Hair follicle dermal papilla cell (primary cell): ENCODE measurements around the gene TESK2. TPM values are rescaled to one million over a fixed set of nuclear protein-coding genes. Genes with fewer than 3 reads are reported as not detected.

ENCODE experiments used
- total RNA-seq: library from RNA; depleted of rRNA; stranded (reverse); fragments of >200 nt; gene quantifications from 2 replicates; pipeline ENCODE4 v1.2.3, GENCODE V29; 2012

TESK2 gene, protein sequence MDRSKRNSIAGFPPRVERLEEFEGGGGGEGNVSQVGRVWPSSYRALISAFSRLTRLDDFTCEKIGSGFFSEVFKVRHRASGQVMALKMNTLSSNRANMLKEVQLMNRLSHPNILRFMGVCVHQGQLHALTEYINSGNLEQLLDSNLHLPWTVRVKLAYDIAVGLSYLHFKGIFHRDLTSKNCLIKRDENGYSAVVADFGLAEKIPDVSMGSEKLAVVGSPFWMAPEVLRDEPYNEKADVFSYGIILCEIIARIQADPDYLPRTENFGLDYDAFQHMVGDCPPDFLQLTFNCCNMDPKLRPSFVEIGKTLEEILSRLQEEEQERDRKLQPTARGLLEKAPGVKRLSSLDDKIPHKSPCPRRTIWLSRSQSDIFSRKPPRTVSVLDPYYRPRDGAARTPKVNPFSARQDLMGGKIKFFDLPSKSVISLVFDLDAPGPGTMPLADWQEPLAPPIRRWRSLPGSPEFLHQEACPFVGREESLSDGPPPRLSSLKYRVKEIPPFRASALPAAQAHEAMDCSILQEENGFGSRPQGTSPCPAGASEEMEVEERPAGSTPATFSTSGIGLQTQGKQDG
- 3.3 and 4.2 TPM in 2 replicates for total RNA-seq

DNA sequence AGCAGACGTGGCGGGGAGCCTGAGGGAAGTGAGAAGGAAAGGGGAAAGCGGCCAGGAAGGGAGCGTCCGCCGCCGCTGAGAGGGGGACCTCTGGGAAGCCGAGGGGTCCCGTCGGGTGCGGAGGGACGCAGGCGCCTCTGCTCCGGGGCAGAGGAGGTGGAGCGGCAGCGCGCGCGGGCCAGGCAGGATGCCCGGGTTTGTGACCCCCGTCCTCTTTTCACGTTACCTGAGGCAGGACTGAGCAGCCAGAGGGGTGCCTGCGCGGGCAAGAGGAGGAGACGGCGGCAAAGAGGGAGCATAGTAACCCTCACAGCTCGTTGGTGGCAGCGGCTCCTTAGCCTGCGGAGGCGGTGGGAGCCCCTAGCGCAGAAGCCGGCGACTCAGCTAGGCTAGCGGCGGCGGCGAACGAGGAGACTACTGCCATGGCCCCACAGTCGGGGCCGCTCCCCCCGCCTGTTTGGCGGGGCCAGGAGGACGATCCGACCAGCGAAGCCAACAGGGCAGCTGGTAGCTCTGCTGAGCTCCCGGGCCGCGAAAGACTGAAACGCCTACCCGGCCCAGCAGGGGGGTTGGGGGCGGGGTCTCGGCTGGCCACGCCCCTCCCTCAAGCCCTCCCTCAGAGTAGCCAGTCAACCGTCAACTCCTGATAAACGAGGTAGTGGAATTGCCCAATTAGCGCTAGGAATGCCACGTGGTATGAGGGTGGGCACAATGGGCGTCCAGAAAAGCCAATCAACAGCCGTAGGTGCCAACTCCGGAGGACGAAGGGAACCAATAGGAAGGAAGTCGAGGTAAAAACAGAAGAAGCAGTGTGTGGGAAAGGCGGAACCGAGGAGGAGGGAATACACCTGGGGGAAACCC, at the start of gene TESK2:
Gene TESK2 (minus strand): TSS at position 538 of the 861 bp plus-strand sequence. CDS start 33,378 bp downstream, outside the sequence.

DNA sequence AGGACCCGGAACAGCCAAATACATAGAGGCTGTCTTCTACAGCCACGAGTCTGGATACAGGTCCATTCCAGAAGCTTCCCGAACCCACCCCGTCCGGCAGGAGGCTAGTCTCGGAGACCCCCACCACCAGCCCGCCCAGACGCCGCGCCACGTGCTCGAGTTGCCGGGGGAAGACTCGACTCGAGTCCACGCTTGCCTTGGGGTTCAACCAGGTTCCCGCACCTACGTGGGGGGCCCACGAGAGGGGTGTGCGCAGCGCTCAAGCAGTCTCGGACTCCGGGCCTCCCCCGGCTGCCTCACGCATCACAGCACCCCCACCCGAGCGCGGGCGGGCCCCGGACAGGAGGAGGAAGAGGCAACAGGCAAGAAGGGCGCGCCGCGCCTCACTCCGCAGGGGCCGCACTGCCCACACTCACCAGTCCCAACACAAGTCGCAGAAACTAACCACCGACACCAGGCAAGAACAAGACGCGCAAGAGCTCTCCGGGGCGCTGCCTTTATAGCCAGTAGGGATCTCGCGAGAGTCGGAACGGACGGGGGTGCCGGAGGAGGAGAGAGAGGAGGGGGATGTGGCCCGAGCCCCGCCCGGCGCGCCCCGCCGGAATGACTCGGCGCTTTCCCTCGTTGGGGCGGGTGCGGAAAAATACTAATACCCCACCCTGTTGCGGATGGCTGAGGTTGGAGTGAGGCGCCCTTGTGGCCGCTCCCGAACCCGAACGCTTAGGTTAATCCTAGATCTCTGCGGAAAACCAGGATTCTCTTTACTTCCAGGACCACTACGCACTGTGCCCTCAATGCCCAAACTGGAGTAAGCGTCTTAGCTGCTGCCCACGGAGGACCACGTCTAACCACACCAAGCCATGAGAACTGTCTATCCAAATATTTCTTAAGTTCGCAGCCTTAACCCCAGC, 30.7 kb upstream of the TESK2 start, which contains the start of gene PRDX1:
Gene PRDX1 (minus strand): TSS at position 472 of the 911 bp plus-strand sequence. CDS start 2,841 bp downstream, outside the sequence.

DNA sequence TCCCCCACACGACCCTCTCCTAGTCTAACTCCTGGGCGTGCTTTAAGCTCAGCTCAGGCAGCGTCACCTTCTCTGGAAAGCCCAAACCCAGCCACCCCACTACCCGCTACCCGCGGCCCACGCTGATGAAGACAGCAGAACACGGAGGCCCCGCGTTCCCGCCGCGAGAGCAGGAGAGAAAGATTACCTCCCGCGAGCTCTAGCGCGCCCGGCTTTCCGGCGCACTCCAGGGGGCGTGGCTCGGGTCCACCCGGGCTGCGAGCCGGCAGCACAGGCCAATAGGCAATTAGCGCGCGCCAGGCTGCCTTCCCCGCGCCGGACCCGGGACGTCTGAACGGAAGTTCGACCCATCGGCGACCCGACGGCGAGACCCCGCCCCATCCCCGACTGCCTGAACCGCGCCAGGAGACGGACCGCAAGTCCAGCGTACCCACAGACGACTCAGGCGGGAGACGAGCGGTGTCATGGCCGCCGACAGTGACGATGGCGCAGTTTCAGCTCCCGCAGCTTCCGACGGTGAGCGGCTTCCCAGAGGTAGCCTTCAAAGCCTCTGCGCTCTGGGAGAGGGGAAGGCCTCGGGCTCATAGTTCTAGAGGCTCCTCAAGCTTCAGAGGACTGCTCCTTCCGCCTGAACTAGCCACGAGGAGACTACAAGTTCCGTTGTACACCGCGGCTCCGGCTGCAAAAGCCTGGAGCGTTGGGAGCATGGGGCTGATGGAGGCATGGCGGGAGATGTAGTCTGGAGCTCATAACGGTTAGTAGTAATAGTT, 151.0 kb downstream of the TESK2 start, which contains the start of the genes MUTYH and TOE1:
Gene MUTYH (minus strand): TSS at position 652 of the 770 bp plus-strand sequence. CDS start 5,935 bp downstream, outside the sequence.
Gene TOE1 (plus strand): TSS at position 382 of the 770 bp plus-strand sequence. CDS start 83 bp downstream, at position 465.

DNA sequence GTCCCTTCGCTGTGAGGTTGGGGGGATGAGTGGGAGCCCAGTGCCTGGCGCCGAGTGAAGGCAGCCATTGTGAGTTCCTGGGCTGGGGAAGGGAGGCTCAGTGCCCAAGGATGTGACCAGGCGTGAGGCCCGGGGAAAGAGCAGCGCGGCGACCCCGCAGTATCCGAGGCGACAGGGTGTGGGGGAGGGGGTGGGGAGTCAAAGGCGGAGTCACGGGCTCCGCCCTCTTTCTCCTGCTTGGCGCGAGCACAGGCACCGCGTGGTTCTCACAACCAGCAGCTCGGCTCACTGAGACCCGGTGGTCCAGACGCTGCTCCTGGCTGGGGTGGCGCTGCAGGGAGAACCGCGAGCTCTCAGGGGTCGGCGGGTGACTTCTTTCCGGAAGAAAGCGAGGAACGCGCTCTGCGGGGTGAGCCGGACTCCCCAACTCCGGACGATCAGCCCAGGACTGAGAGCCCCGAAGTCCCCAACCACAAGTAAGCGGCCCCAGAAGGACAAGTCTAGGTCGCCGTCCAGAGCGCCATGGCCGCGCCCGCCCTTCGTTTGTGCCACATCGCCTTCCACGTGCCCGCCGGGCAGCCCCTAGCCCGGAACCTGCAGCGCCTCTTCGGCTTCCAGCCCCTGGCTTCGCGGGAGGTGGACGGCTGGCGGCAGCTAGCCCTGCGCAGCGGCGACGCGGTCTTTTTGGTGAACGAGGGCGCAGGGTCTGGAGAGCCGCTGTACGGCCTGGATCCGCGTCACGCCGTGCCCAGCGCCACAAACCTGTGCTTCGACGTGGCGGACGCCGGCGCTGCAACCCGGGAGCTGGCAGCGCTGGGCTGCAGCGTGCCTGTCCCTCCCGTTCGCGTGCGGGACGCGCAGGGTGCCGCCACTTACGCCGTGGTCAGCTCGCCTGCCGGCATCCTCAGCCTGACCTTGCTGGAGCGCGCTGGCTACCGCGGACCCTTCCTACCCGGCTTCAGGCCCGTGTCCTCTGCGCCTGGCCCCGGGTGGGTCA, 164.0 kb downstream of the TESK2 start, which contains the start of gene HPDL:
Gene HPDL (plus strand): TSS at position 269 of the 997 bp plus-strand sequence. CDS start 254 bp downstream, at position 523.

Other genes with a start within 250 kb of the TESK2 start
- gene HPDL, start 164.3 kb downstream of the TESK2 start, total RNA-seq: 0.24 and 0.65 TPM in 2 replicates
- gene TOE1, start 151.0 kb downstream of the TESK2 start, total RNA-seq: 11.7 TPM in 2 replicates
- 12.3 and 15.7 TPM in 2 replicates for gene MUTYH, start 150.7 kb downstream of the TESK2 start, total RNA-seq
- 0.49 and 1.9 TPM in 2 replicates for gene CCDC163, start 8.9 kb upstream of the TESK2 start, total RNA-seq
- 4.3 and 4.9 TPM in 2 replicates for gene MMACHC, start 9.1 kb upstream of the TESK2 start, total RNA-seq
- gene PRDX1, start 30.7 kb upstream of the TESK2 start, total RNA-seq: 227 and 323 TPM in 2 replicates
- gene AKR1A1, start 59.7 kb upstream of the TESK2 start, total RNA-seq: 94.0 and 103 TPM in 2 replicates
- gene NASP, start 92.9 kb upstream of the TESK2 start, total RNA-seq: 16.6 and 17.4 TPM in 2 replicates
- gene CCDC17, start 132.9 kb upstream of the TESK2 start, total RNA-seq: 0.61 and 3.1 TPM in 2 replicates
- 94.7 and 100 TPM in 2 replicates for gene GPBP1L1, start 195.4 kb upstream of the TESK2 start, total RNA-seq
- 12.2 and 14.1 TPM in 2 replicates for gene TMEM69, start 197.0 kb upstream of the TESK2 start, total RNA-seq